Epidermal melanocyte (primary cell): ENCODE results near the gene PGA4.
"Not testable (repeated sequence)": the region's sequence is repeated elsewhere in the genome, so short reads cannot be mapped to it uniquely, and the experiment has no call there.

ENCODE experiments used
- DNase-seq: peaks from one replicate; pipeline ENCODE4 v3.0.0; 2011; ENCODE audit warnings: low spot score; ENCODE audit not compliant: insufficient read length

The PGA4 gene

GRCh38 chr11:61250796-61251765, 28.9 kb downstream of the PGA4 start:
- not testable (repeated sequence) for DNase-seq

DNA sequence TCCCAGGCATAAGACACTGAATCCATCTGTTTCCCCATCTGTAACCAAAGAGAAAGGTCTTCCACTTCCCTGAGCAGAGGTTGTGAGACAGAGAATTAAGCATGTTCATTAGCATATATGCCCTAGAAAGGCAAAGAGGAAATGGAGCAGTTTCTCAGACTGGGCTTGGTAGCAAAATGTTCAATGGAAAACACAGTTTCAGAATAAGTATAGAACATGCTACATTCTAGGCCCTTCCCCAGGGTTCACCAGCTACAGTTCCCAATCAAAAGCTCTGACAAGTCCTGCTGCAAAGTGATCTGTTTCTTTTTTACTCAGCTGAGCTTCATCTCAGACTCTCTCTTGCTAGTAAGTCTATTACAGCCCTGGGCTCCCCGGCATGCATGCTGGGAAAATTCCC, 30.2 kb downstream of the PGA4 start:
- not testable (repeated sequence) for DNase-seq

DNA sequence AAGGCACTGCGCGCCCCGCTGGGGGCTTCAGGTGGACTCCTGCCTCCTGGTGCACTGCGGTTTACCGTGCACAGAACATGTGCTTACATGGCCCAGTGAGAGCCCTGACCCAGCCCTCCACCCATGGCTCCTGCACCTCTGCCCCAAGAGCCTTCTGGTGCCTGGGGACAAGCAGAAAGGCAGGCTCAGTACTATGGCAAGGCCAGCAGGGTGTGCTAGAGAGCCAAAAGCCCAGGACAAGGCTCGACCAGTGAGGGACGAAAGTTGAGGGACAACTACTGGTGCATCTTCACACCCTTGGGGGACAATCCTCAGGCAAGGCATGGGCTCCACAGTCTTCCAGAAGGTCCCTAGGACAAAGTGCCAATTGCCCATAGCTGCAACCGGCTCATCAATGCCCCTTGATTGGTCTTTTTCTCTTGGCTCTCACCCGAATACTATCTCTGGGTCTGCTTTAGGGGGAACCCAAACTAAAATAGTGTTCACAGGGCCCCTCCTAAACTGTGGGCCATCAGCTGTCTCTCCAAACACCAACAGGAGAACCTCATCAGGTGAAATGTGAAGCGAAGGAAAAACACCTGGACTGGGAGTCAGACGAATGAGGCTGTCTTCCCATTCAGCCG, 32.4 kb downstream of the PGA4 start:
- DNase-seq, result peak; percentile 90

DNA sequence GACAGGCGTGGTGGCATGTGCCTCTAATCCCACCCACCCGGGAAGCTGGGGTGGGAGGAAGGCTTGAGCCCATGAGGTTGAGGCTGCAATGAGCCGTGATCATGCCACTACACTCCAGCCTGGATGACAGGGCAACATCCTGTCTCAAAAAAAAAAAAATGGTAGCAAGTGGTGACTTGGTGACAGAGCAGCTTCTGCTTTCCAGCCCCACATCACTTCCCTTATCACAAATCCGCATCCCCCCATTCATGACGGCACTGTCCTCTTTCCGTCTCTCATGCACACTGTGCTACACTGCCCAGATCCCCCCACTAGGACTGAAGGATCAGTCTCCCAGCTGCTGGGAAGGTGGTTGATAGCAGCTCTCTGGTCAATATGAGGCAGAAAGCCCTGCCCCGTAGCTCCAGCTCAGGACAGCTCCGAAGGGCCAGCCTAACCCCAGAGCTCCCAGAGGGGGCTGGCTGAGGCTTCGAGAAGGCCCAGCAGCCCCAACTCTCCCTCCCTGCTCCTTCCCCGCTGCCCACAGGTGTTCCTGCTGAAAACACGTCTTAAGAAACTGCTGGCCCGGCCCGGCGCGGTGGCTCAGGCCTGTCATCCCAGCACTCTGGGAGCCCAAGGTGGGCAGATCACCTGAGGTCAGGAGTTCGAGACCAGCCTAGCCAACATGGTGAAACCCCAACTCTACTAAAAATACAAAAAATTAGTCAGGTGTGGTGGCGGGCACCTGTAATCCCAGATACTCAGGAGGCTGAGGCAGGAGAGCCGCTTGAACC, 34.7 kb downstream of the PGA4 start:
- no peak for DNase-seq

DNA sequence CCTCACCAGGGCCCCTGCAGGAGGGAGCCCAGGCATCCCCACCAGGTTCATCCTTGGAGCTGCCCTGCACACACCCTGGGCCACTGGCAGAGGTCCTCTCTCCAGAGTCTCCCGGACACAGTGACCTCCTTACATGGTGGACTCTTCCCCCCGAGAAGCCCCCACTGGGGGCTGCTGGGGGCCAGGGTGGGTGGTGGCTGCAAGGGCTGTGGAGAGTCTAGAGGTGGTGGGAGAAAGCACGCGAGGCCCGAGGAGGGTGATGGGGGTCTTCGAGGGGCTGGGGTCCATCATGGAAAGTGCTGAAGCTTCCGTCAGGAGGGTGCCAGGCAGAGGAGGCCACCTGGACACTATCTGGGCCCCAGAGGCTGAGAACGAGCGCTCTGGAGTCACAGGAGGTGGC, 36.4 kb downstream of the PGA4 start:
- DNase-seq, result no peak

- DNase-seq, result no peak
Observed at GRCh38 chr11:61259363-61259762, 37.2 kb downstream of the PGA4 start.

DNA sequence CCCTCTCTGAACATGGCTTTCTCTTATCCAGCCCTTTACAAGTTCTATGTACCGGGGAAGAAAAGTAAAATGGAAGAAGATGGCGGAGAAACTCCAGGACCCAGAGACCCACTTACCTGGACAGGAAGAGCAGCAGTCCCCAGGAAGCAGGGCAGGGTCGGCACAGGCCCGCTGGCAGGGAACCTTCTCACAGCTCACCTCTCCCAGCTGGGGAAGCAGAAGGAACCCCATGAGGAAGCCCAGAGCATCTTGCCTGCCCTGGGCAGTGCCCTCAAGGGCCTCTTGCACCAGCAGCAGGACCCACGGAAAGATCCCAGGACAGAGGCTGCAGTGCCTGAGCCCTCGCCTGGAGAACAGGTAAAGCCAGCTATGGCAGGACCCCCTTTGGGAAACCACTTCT, 42.2 kb downstream of the PGA4 start:
- no peak for DNase-seq

GRCh38 chr11:61264795-61265194, 42.6 kb downstream of the PGA4 start:
- DNase-seq, result no peak

- DNase-seq, result no peak
Observed at GRCh38 chr11:61265357-61265756, 43.2 kb downstream of the PGA4 start.

GRCh38 chr11:61266602-61267001, 44.5 kb downstream of the PGA4 start:
- DNase-seq, result no peak

GRCh38 chr11:61267437-61267841, 45.3 kb downstream of the PGA4 start:
- DNase-seq, result no peak

- DNase-seq, result no peak
Observed at GRCh38 chr11:61268588-61269250, 46.6 kb downstream of the PGA4 start.

GRCh38 chr11:61270354-61271076, 48.4 kb downstream of the PGA4 start:
- no peak for DNase-seq

- DNase-seq, result no peak
Observed at GRCh38 chr11:61272731-61273130, 50.6 kb downstream of the PGA4 start.

GRCh38 chr11:61273178-61274078, 51.3 kb downstream of the PGA4 start:
- no peak for DNase-seq

DNA sequence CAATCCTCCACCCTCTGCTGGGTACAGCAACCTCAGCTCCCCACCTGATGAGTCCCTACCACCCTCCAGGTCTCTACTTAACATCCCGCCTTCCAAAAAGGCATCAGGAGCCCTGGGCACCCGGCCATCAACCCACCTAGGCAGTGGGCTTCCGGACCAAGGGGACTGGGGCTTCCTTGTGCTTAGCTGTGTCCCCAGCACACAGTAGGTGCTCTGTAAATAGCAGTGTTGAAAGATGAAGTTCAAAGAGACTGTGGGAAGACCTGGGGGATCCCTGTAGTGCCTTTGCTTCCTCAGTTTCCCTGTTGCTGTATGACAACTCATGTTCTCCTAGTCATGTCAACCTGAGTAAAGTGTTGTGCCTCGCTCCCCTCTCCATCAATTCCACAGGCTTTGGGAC, 51.9 kb downstream of the PGA4 start:
- DNase-seq, result no peak

DNA sequence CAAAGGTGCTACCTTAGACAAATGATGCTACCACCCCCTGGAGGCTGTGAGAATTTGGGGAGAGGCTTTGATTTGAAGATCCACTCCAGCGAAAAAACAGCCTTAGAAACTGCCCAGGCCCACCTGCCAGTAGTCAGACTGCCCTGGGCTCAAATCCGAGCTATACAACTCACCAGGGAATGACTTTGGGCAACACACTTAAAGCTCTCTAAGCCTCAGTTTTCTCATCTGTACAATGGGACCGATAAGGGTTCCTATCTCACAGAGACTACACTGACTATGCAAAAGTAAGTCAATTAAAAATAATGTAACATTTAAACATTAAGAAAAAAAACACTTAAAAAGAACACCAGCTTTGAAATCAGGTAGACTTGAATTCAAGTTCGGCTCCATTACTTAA, 53.0 kb downstream of the PGA4 start:
- DNase-seq, result no peak

DNA sequence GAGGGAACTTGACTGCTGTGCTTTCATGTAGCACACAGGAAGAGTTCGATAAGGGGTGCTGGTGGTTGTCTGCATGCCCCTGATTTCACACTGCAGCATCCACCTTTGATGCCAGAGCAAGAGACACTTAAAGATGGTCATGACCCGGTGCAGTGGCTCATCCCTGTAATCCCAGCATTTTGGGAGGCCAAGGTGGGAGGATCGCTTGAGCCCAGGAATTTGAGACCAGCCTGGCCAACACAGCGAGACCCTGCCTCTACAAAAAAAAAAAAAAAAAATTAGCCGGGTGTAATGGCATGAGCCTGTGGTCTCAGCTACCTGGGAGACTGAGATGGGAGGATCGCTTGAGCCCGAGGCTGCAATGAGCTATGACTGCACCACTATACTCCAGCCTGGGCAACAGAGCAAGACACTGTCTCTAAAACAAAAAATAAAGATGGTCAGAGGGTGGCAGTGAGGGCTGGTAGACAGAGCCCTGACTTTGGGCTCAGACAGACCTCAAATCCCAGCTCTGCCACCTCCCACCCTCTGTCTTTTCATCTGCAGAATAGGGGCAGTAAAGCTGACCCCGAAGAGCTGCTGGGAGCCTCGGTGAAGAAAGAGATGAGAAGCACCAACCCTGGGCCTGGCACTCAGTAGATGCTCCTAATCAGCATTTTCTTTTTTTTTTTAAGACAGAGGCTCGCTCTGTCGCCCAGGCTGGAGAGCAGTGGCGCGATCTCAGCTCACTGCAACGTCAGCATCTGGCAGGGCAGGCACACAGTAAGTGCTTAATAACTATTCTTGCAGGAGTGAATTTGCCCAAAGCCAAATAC, 55.2 kb downstream of the PGA4 start:
- DNase-seq, result no peak

DNA sequence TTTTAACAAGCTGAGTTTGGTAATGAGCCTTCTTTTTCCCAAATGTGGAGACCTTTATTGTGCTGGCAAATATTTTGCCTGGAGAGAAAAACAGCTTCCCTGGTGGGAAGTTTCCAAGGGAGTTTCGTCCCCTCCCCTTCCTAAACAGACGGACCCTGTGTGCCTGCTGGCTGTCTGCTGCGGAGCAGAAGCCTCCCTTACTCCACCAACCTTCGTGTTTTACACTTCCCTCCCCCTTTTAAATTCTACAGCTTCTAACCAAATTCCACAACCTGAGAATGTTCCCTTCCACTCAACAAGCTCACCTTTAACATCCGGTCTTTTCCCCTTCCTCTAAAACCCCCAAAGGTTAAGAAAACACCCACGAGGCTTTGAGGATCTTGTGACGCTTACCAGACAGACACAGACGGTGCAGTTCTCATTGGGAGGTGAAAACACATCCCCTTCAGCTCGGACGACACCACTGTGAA, 55.9 kb downstream of the PGA4 start:
- DNase-seq, result peak; percentile 32
